ENCODE results near the gene AGAP1. TPM values are rescaled to one million over a fixed set of nuclear protein-coding genes. Genes with fewer than 3 reads are reported as not detected.

Gene AGAP1
- total RNA-seq, 2 experiments from 2014 or later: not detected

DNA sequence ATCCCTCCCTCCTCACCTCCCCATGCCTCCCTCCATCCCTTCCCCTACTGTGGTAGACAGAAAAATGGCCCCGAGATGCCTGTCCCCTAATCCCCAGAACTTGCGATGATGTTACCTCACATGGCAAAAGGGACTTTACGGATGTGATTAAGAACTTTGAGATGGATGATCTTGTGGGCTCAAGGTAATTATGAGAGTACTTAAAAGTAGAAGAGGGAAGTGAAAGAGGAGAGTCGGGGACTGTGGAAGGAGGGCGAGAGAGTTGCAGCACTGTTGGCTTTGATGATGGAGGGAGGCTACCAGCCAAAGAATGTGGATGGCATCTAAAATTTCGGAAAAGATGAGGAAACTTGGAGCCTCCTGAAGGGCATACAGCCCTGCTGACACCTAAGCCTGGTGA, 66.5 kb downstream of the AGAP1 start:
- H3K4me1 ChIP-seq (ENCODE audit: insufficient read depth, low read length, poor library complexity, severe bottlenecking): no peaks in the 10 kb centered on the region
- H3K4me3 ChIP-seq (ENCODE audit: low read depth, low read length, poor library complexity, severe bottlenecking): no peak overlapping the region
- H3K36me3 ChIP-seq (ENCODE audit: insufficient read depth, low read length): no peaks in the 10 kb centered on the region
- H3K9me2 ChIP-seq (ENCODE audit: insufficient read depth, low read length): no peaks in the 10 kb centered on the region
- CTCF ChIA-PET (ENCODE audit: unreplicated experiment): no interaction called here
- no peaks in the 10 kb centered on the region for H3K79me2 ChIP-seq (ENCODE audit: insufficient read depth, low read depth, low read length)
- no peak overlapping the region for H3K4me2 ChIP-seq (ENCODE audit: low read length)
- H4K20me1 ChIP-seq (ENCODE audit: insufficient read depth, low read length): no peaks in the 10 kb centered on the region
- no peaks in the 10 kb centered on the region for H3K9me3 ChIP-seq (ENCODE audit: low read length)
- H2AFZ ChIP-seq (ENCODE audit: low read length): no peak overlapping the region
- TF ChIP-seq CTCF (conservative IDR thresholded peaks at IDR 0.05; ENCODE audit: low read length) (no peak), EZH2phosphoT487 (IDR thresholded peaks at IDR 0.05; ENCODE audit: borderline replicate concordance, low read depth, low read length) (no peak)
- no peak for DNase-seq (ENCODE audit: low spot score)
- POLR2A ChIA-PET: no interaction called here
- intact Hi-C loops (cut with micrococcal nuclease; ENCODE audit: unreplicated experiment): no loop called here
- no peak overlapping the region for H3K27ac ChIP-seq (ENCODE audit: low read depth, low read length, poor library complexity, severe bottlenecking)
- no TSS peak for BruUV-seq (replicated peaks)

- no peaks in the 10 kb centered on the region for H3K9me2 ChIP-seq (ENCODE audit: insufficient read depth, low read length)
- H4K20me1 ChIP-seq (ENCODE audit: insufficient read depth, low read length): no peaks in the 10 kb centered on the region
- no TSS peak for BruUV-seq (replicated peaks)
- H3K4me1 ChIP-seq (ENCODE audit: insufficient read depth, low read length, poor library complexity, severe bottlenecking): no peaks in the 10 kb centered on the region
- no peak overlapping the region for H2AFZ ChIP-seq (ENCODE audit: low read length)
- no peaks in the 10 kb centered on the region for H3K79me2 ChIP-seq (ENCODE audit: insufficient read depth, low read depth, low read length)
- no peak for DNase-seq (ENCODE audit: low spot score)
- H3K36me3 ChIP-seq (ENCODE audit: insufficient read depth, low read length): no peaks in the 10 kb centered on the region
- ChIA-PET CTCF (ENCODE audit: unreplicated experiment) (no interaction called here), POLR2A (no interaction called here)
- H3K9me3 ChIP-seq (ENCODE audit: low read length): no peaks in the 10 kb centered on the region
- intact Hi-C loops (cut with micrococcal nuclease; ENCODE audit: unreplicated experiment): no loop called here
- H3K4me3 ChIP-seq (ENCODE audit: low read depth, low read length, poor library complexity, severe bottlenecking): no peak overlapping the region
- no peak for TF ChIP-seq CTCF (conservative IDR thresholded peaks at IDR 0.05; ENCODE audit: low read length)
- TF ChIP-seq EZH2phosphoT487 (IDR thresholded peaks at IDR 0.05; ENCODE audit: borderline replicate concordance, low read depth, low read length): no peak
- H3K4me2 ChIP-seq (ENCODE audit: low read length): no peak overlapping the region
- H3K27ac ChIP-seq (ENCODE audit: low read depth, low read length, poor library complexity, severe bottlenecking): no peak overlapping the region
Measured at GRCh38 chr2:235561450-235561849, 67.6 kb downstream of the AGAP1 start.

DNA sequence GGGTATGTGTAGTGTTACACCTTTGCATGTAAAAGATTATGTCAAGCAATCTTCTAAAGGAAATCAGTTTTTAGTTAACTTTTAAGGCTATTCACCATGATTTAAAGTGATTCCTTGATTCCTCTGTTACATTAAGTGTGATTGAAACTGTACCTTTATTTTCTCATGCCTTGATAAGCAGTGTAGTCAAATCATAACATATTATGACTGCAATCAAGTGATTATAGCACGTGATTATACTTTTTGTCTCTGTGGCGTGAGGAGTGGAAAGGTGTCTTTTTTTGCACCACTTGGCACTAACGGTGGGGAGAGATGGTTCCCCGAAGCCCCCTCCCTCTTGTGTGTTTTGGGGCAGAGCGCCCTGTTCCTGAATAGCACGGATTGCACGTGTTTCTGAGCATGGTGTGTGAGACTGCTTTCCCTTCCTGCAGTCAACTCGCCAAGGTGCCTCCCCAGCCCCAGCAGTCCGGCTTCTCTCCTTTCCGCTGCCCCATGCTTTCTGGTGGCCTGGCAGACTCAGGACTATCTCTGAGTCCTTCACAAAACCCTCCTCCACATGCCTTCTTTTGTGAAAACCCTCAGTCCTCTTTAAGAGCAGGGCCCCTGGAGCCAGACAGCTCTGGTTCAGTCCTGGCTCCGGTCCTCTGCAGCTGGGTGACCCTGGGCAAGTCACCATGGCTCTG, 68.4 kb downstream of the AGAP1 start:
- no peaks in the 10 kb centered on the region for H3K9me3 ChIP-seq (ENCODE audit: low read length)
- no peaks in the 10 kb centered on the region for H4K20me1 ChIP-seq (ENCODE audit: insufficient read depth, low read length)
- intact Hi-C loops (cut with micrococcal nuclease; ENCODE audit: unreplicated experiment): no loop called here
- BruUV-seq (replicated peaks): no TSS peak
- H3K4me2 ChIP-seq (ENCODE audit: low read length): no peak overlapping the region
- no peaks in the 10 kb centered on the region for H3K36me3 ChIP-seq (ENCODE audit: insufficient read depth, low read length)
- no peak overlapping the region for H2AFZ ChIP-seq (ENCODE audit: low read length)
- H3K4me3 ChIP-seq (ENCODE audit: low read depth, low read length, poor library complexity, severe bottlenecking): no peak overlapping the region
- no peak overlapping the region for H3K27ac ChIP-seq (ENCODE audit: low read depth, low read length, poor library complexity, severe bottlenecking)
- no peak for TF ChIP-seq CTCF (conservative IDR thresholded peaks at IDR 0.05; ENCODE audit: low read length)
- TF ChIP-seq EZH2phosphoT487 (IDR thresholded peaks at IDR 0.05; ENCODE audit: borderline replicate concordance, low read depth, low read length): no peak
- no peaks in the 10 kb centered on the region for H3K9me2 ChIP-seq (ENCODE audit: insufficient read depth, low read length)
- no peaks in the 10 kb centered on the region for H3K4me1 ChIP-seq (ENCODE audit: insufficient read depth, low read length, poor library complexity, severe bottlenecking)
- no peak for DNase-seq (ENCODE audit: low spot score)
- no peaks in the 10 kb centered on the region for H3K79me2 ChIP-seq (ENCODE audit: insufficient read depth, low read depth, low read length)
- CTCF ChIA-PET (ENCODE audit: unreplicated experiment): no interaction called here
- POLR2A ChIA-PET: no interaction called here

All from OCI-LY7 (cell line).